H9 (cell line): ENCODE measurements around the gene SERPINE2. TPM values are rescaled to one million over a fixed set of nuclear protein-coding genes. Genes with fewer than 3 reads are reported as not detected.

Experiments
- DNase-seq: peaks from one replicate; pipeline ENCODE4 v3.0.0-alpha.2; 2017
- H2AFZ ChIP-seq: one replicate; pipeline ENCODE4 v1.6.1; 2013; ENCODE audit warnings: mild to moderate bottlenecking, low read length, control low read depth, moderate library complexity
- H2AK5ac ChIP-seq: 2 replicates; pipeline ENCODE4 v1.6.1; 2013; ENCODE audit warnings: low read length, control low read depth, mixed read lengths; ENCODE audit not compliant: insufficient read length
- H2BK120ac ChIP-seq: one replicate; pipeline ENCODE4 v1.6.1; 2013; ENCODE audit warnings: low read depth, mild to moderate bottlenecking, low read length, control low read depth, inconsistent platforms; ENCODE audit not compliant: poor library complexity, severe bottlenecking
- H2BK12ac ChIP-seq: 2 replicates; pipeline ENCODE4 v1.6.1; 2013; ENCODE audit warnings: low read length, control low read depth, mixed read lengths, low read depth; ENCODE audit not compliant: insufficient read length
- H2BK15ac ChIP-seq: 2 replicates; pipeline ENCODE4 v1.6.1; 2013; ENCODE audit warnings: low read depth, low read length, control low read depth
- H2BK20ac ChIP-seq: one replicate; pipeline ENCODE4 v1.6.1; 2013; ENCODE audit warnings: low read depth, mild to moderate bottlenecking, low read length, control low read depth, inconsistent platforms; ENCODE audit not compliant: poor library complexity, severe bottlenecking
- H2BK5ac ChIP-seq: 2 replicates; pipeline ENCODE4 v1.6.1; 2013; ENCODE audit warnings: low read length, control low read depth, mixed read lengths; ENCODE audit not compliant: insufficient read length
- H3K14ac ChIP-seq: 2 replicates; pipeline ENCODE4 v1.6.1; 2013; ENCODE audit warnings: low read length, control low read depth; ENCODE audit not compliant: insufficient read depth
- H3K18ac ChIP-seq: 2 replicates; pipeline ENCODE4 v1.6.1; 2013; ENCODE audit warnings: low read depth, mild to moderate bottlenecking, mixed read lengths, low read length, control low read depth; ENCODE audit not compliant: insufficient read length
- H3K23ac ChIP-seq: 2 replicates; pipeline ENCODE4 v1.6.1; 2013; ENCODE audit warnings: low read length, control low read depth, mixed read lengths, low read depth; ENCODE audit not compliant: insufficient read length
- H3K23me2 ChIP-seq: 2 replicates; pipeline ENCODE4 v1.6.1; 2013; ENCODE audit warnings: low read depth, mild to moderate bottlenecking, mixed read lengths, low read length, control low read depth; ENCODE audit not compliant: insufficient read length, poor library complexity, severe bottlenecking
- H3K27ac ChIP-seq: 2 replicates; pipeline ENCODE4 v1.5.1; 2013; ENCODE audit warnings: low read length, control low read depth, mixed read lengths, low read depth; ENCODE audit not compliant: insufficient read length
- H3K27me3 ChIP-seq: 2 replicates; pipeline ENCODE4 v1.6.1; 2013; ENCODE audit warnings: low read length, control low read depth, inconsistent platforms; ENCODE audit not compliant: insufficient read depth
- H3K4ac ChIP-seq: 2 replicates; pipeline ENCODE4 v1.6.1; 2013; ENCODE audit warnings: low read depth, mild to moderate bottlenecking, control low read depth, inconsistent platforms, low read length, moderate library complexity
- H3K4me1 ChIP-seq: 2 replicates; pipeline ENCODE4 v1.6.1; 2013; ENCODE audit warnings: low read length, control low read depth, inconsistent platforms; ENCODE audit not compliant: insufficient read depth
- H3K4me2 ChIP-seq: 2 replicates; pipeline ENCODE4 v1.6.1; 2013; ENCODE audit warnings: low read length, control low read depth, mixed read lengths; ENCODE audit not compliant: insufficient read length, insufficient read depth
- H3K56ac ChIP-seq: 2 replicates; pipeline ENCODE4 v1.6.1; 2013; ENCODE audit warnings: low read depth, mild to moderate bottlenecking, mixed read lengths, low read length, control low read depth; ENCODE audit not compliant: insufficient read length
- H3K79me1 ChIP-seq: 2 replicates; pipeline ENCODE4 v1.6.1; 2013; ENCODE audit warnings: low read depth, mild to moderate bottlenecking, moderate library complexity, low read length, control low read depth, inconsistent platforms; ENCODE audit not compliant: insufficient read depth, poor library complexity, severe bottlenecking
- H3K79me2 ChIP-seq: 2 replicates; pipeline ENCODE4 v1.6.1; 2013; ENCODE audit warnings: low read length, control low read depth, inconsistent platforms; ENCODE audit not compliant: insufficient read depth
- H3K9ac ChIP-seq: 2 replicates; pipeline ENCODE4 v1.6.1; 2013; ENCODE audit warnings: low read length, control low read depth, mixed read lengths; ENCODE audit not compliant: insufficient read length; ENCODE audit errors: extremely low read depth
- H3K9me3 ChIP-seq: one replicate; pipeline ENCODE4 v1.6.1; 2013; ENCODE audit warnings: low read depth, low read length, inconsistent platforms; ENCODE audit not compliant: control insufficient read depth
- H3T11ph ChIP-seq: one replicate; pipeline ENCODE4 v1.6.1; 2013; ENCODE audit warnings: mild to moderate bottlenecking, low read length, control low read depth, inconsistent platforms
- H4K20me1 ChIP-seq: one replicate; pipeline ENCODE4 v1.6.1; 2013; ENCODE audit not compliant: control insufficient read depth, insufficient read length, insufficient read depth
- H4K5ac ChIP-seq: 2 replicates; pipeline ENCODE4 v1.6.1; 2013; ENCODE audit warnings: low read depth, mild to moderate bottlenecking, mixed read lengths, low read length, control low read depth; ENCODE audit not compliant: insufficient read length
- H4K8ac ChIP-seq: replicated peaks from 2 replicates; pipeline ENCODE4 v1.6.1; 2013; ENCODE audit warnings: low read length, control low read depth, mixed read lengths, low read depth; ENCODE audit not compliant: insufficient read length
- H4K91ac ChIP-seq: 2 replicates; pipeline ENCODE4 v1.6.1; 2013; ENCODE audit warnings: low read depth, mild to moderate bottlenecking, moderate library complexity, mixed read lengths, low read length, control low read depth; ENCODE audit not compliant: insufficient read length
- H3K27ac Mint-ChIP-seq, 3 experiments: 2 replicates in 2 of 3; 3 replicates in 1 of 3; pipeline ENCODE4 v1.8.0; 2020 to 2021; ENCODE audit warnings: mixed read lengths in 3 of 3, mild to moderate bottlenecking in 1 of 3, moderate library complexity in 1 of 3
- H3K27me3 Mint-ChIP-seq: 2 replicates; pipeline ENCODE4 v1.8.0; 2021; ENCODE audit warnings: low read depth, mild to moderate bottlenecking, moderate library complexity, mixed read lengths
- H3K36me3 Mint-ChIP-seq, 3 experiments: 2 replicates in 2 of 3; 3 replicates in 1 of 3; pipeline ENCODE4 v1.8.0; 2020 to 2021; ENCODE audit warnings: low read depth in 3 of 3, mixed read lengths in 3 of 3; ENCODE audit not compliant: insufficient read depth in 1 of 3
- H3K4me1 Mint-ChIP-seq, 2 experiments: 2 replicates each; pipeline ENCODE4 v1.8.0; 2020; ENCODE audit warnings: mixed read lengths in 2 of 2
- H3K4me3 Mint-ChIP-seq, 2 experiments: 2 replicates in 1 of 2; 3 replicates in 1 of 2; pipeline ENCODE4 v1.8.0; 2020 to 2021; ENCODE audit warnings: mild to moderate bottlenecking in 2 of 2, mixed read lengths in 2 of 2, moderate library complexity in 1 of 2
- H3K9me3 Mint-ChIP-seq, 2 experiments: 2 replicates in 1 of 2; 3 replicates in 1 of 2; pipeline ENCODE4 v1.8.0; 2020; ENCODE audit warnings: mild to moderate bottlenecking in 2 of 2, mixed read lengths in 2 of 2, moderate library complexity in 1 of 2
- WGBS: extraction: QIAGEN DNeasy Blood & Tissue Kit; methylation state at CpG from one replicate; pipeline ENCODE4 v1.1.7; 2013; ENCODE audit warnings: missing lambda C conversion rate, low lambda C conversion rate, mixed read lengths; ENCODE audit not compliant: insufficient read length; ENCODE audit errors: extremely low coverage; 5-methylcytosine and 5-hydroxymethylcytosine counted together
- total RNA-seq: library from RNA; stranded (reverse); gene quantifications from 2 replicates; pipeline ENCODE4 v1.2.1, GENCODE V29; 2021
- TF ChIP-seq, protein P1 (sequence below): fragments of 200-600 bp; sonication (generic); conservative IDR thresholded peaks from 3 replicates; pipeline ENCODE4 v1.8.0; 2021; ENCODE audit warnings: antibody characterized with exemption, mild to moderate bottlenecking

SERPINE2 gene
- total RNA-seq, 1 experiment from 2014 or later: 40.0 TPM

DNA sequence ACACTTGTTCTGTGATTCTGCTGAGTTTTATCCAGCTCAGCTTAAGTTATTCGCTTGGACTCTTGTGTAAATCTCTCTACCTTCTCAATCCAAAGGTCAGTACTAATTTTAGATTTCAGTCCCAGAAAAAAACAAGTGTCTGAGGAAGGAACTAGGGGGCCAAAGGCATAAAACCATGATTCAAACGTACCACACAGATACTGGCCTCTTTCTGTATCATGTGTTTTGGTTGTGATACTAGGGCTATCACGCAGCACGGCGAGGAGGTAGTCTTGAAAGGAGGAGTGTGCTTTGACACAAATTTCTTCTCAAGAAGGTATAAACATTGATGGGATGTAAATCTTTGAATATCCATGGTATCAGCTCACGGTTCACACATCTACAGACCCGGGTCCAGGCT is 8.3 kb downstream of the SERPINE2 start:
- no peaks in the 10 kb centered on the region; the same call in 1 of the 2 replicates for H3K79me2 ChIP-seq

More for the DNA sequence above, 8.3 kb downstream of the SERPINE2 start:
- Histone ChIP-seq H3K4ac (no peak overlapping the region), H3K4me2 (no peak overlapping the region), H3K27ac (no peak overlapping the region), H3K56ac (no peak overlapping the region), H4K8ac (no peak overlapping the region), H3K27me3 (no peaks in the 10 kb centered on the region), H3K4me1 (peaks cover 20% of the 10 kb centered on the region; the same call in 1 of the 2 replicates), H3K14ac (no peak overlapping the region), H2AFZ (no peak overlapping the region), H2BK120ac (no peak overlapping the region), H2BK15ac (no peak overlapping the region), H3K18ac (no peak overlapping the region), H4K5ac (no peak overlapping the region), H2BK5ac (no peak overlapping the region), H3K23ac (no peak overlapping the region), H2BK12ac (no peak overlapping the region), H3K9ac (no peak overlapping the region), H3T11ph (no peak overlapping the region), H4K20me1 (no peaks in the 10 kb centered on the region), H2AK5ac (no peak overlapping the region), H3K79me1 (no peaks in the 10 kb centered on the region), H4K91ac (no peak overlapping the region), H3K9me3 (no peaks in the 10 kb centered on the region), H3K23me2 (no peaks in the 10 kb centered on the region), H2BK20ac (no peak overlapping the region)
- TF ChIP-seq, protein P1, sequence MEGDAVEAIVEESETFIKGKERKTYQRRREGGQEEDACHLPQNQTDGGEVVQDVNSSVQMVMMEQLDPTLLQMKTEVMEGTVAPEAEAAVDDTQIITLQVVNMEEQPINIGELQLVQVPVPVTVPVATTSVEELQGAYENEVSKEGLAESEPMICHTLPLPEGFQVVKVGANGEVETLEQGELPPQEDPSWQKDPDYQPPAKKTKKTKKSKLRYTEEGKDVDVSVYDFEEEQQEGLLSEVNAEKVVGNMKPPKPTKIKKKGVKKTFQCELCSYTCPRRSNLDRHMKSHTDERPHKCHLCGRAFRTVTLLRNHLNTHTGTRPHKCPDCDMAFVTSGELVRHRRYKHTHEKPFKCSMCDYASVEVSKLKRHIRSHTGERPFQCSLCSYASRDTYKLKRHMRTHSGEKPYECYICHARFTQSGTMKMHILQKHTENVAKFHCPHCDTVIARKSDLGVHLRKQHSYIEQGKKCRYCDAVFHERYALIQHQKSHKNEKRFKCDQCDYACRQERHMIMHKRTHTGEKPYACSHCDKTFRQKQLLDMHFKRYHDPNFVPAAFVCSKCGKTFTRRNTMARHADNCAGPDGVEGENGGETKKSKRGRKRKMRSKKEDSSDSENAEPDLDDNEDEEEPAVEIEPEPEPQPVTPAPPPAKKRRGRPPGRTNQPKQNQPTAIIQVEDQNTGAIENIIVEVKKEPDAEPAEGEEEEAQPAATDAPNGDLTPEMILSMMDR: no peak
- H3K36me3 Mint-ChIP-seq: peaks cover 4 to 11% (median 5%) of the 10 kb centered on the region in 3 experiments; a peak in 5 of 7 replicates
- DNase-seq: no peak
- no peaks in the 10 kb centered on the region for H3K9me3 Mint-ChIP-seq
- H3K4me3 Mint-ChIP-seq: no peak overlapping the region
- no CpG with 5 or more reads among the region's 7 CpGs for WGBS
- no peak overlapping the region for H3K27ac Mint-ChIP-seq
- peaks cover 52 to 55% of the 10 kb centered on the region in 2 experiments for H3K4me1 Mint-ChIP-seq
- peaks cover 39% of the 10 kb centered on the region for H3K27me3 Mint-ChIP-seq
